CD4-positive, alpha-beta T cell (primary cell): Measurements from ENCODE around the gene DDX52. TPM values are rescaled to one million over a fixed set of nuclear protein-coding genes. Genes with fewer than 3 reads are reported as not detected.

Source experiments
- ATAC-seq: fragments of 200-7000 bp; cut with Tn5 transposase; one replicate; pipeline ENCODE4 v1.10.0; 2022; ENCODE audit warnings: mild to moderate bottlenecking; ENCODE audit not compliant: poor library complexity
- CTCF ChIA-PET: fragments of 350-600 bp; sonication (Branson Sonifier 250); formaldehyde crosslinking; loops from one replicate; lab custom pipeline; 2021; ENCODE audit warnings: antibody characterized with exemption, inconsistent platforms; lab: Charles Lee
- POLR2A ChIA-PET: fragments of 350-600 bp; sonication (Branson Sonifier 250); formaldehyde crosslinking; loops from one replicate; lab custom pipeline; 2021; ENCODE audit warnings: antibody characterized with exemption, inconsistent platforms; lab: Charles Lee
- DNase-seq, 14 experiments: peaks; one replicate each; pipeline ENCODE4 v3.0.0-alpha.2; 2013 to 2020; ENCODE audit warnings: mixed read lengths in 2 of 14
- H3K27ac ChIP-seq, 2 donors: one replicate each; pipeline versions ENCODE4 v1.5.1 to v1.7.0; 2013; ENCODE audit warnings: low read length in 2 of 2, low read depth in 1 of 2, mild to moderate bottlenecking in 1 of 2
- H3K27me3 ChIP-seq, 2 experiments: 1 replicate in 1 of 2; 2 replicates in 1 of 2; pipeline versions ENCODE4 v1.6.1 to v1.7.0; 2013; ENCODE audit warnings: low read length in 2 of 2, control low read depth in 1 of 2, mild to moderate bottlenecking in 1 of 2, moderate library complexity in 1 of 2; ENCODE audit not compliant: insufficient read depth in 2 of 2, control insufficient read depth in 1 of 2
- H3K36me3 ChIP-seq: one replicate; pipeline ENCODE4 v1.6.1; 2013; ENCODE audit warnings: low read length, control low read depth; ENCODE audit not compliant: insufficient read depth
- H3K4me1 ChIP-seq: one replicate; pipeline ENCODE4 v1.6.1; 2013; ENCODE audit warnings: low read length, control low read depth; ENCODE audit not compliant: insufficient read depth
- H3K4me3 ChIP-seq: one replicate; pipeline ENCODE4 v1.5.1; 2013; ENCODE audit warnings: mild to moderate bottlenecking, low read length, moderate library complexity
- H3K9me3 ChIP-seq, 2 experiments: 1 replicate in 1 of 2; 2 replicates in 1 of 2; pipeline versions ENCODE4 v1.6.1 to v1.7.0; 2013; ENCODE audit warnings: low read length in 2 of 2, mild to moderate bottlenecking in 2 of 2, control low read depth in 1 of 2, moderate library complexity in 1 of 2; ENCODE audit not compliant: control insufficient read depth in 1 of 2, insufficient read depth in 1 of 2
- H3K27ac Mint-ChIP-seq: one replicate; pipeline ENCODE4 v1.8.0; 2020; ENCODE audit warnings: mixed read lengths
- H3K27me3 Mint-ChIP-seq: one replicate; pipeline ENCODE4 v1.8.0; 2021; ENCODE audit warnings: mixed read lengths
- H3K36me3 Mint-ChIP-seq: one replicate; pipeline ENCODE4 v1.8.0; 2021; ENCODE audit warnings: low read depth, mixed read lengths
- H3K4me1 Mint-ChIP-seq: one replicate; pipeline ENCODE4 v1.8.0; 2021; ENCODE audit warnings: low read depth, mixed read lengths
- H3K4me3 Mint-ChIP-seq: one replicate; pipeline ENCODE4 v1.8.0; 2020; ENCODE audit warnings: mild to moderate bottlenecking, mixed read lengths
- H3K9me3 Mint-ChIP-seq: one replicate; pipeline ENCODE4 v1.8.0; 2020; ENCODE audit warnings: mixed read lengths
- CTCF ChIP-seq: fragments of 200-600 bp; IDR thresholded peaks from one replicate; pipeline ENCODE4 v1.8.0; 2022; ENCODE audit warnings: antibody characterized with exemption, mild to moderate bottlenecking
- intact Hi-C, 2 experiments: fragments of 100-400 bp; cut with DNase I in 1 of 2; cut with micrococcal nuclease in 1 of 2; formaldehyde crosslinking; loops; one replicate each; pipeline versions ENCODE4 v1.15.1 to v1.9.0; 2023 to 2025; cut with DNase I, micrococcal nuclease
- total RNA-seq, 174 experiments: library from RNA in 2 of 174; stranded (reverse) in 2 of 174; gene quantifications; one replicate each; pipeline ENCODE4 v1.2.3 and lab custom pipeline; 2021 to 2026

The DDX52 gene
- total RNA-seq, 2 experiments from 2014 or later = 27.4 to 30.1 TPM

GRCh38 chr17:37662353-37662752 is 19.1 kb upstream of the DDX52 start:
- Histone ChIP-seq H3K27ac (no peak overlapping the region), H3K9me3 (no peaks in the 10 kb centered on the region), H3K27me3 (no peaks in the 10 kb centered on the region), H3K36me3 (no peaks in the 10 kb centered on the region), H3K4me3 (no peak overlapping the region), H3K4me1 (no peaks in the 10 kb centered on the region)
- POLR2A ChIA-PET = no interaction called here
- no peak for TF ChIP-seq CTCF
- H3K9me3 Mint-ChIP-seq = no peaks in the 10 kb centered on the region
- CTCF ChIA-PET = no interaction called here
- peaks cover 3% of the 10 kb centered on the region for H3K27me3 Mint-ChIP-seq
- ATAC-seq (no peak), DNase-seq (no peak)
- no peak overlapping the region for H3K4me3 Mint-ChIP-seq
- no peak overlapping the region for H3K27ac Mint-ChIP-seq
- H3K4me1 Mint-ChIP-seq = no peaks in the 10 kb centered on the region
- H3K36me3 Mint-ChIP-seq = no peaks in the 10 kb centered on the region
- intact Hi-C loops = no loop called here

GRCh38 chr17:37661400-37662014 is 18.3 kb upstream of the DDX52 start:
- POLR2A ChIA-PET = no interaction called here

GRCh38 chr17:37659925-37660324 is 16.7 kb upstream of the DDX52 start:
- DNase-seq = no peak
- Mint-ChIP-seq H3K27ac (no peak overlapping the region), H3K4me3 (no peak overlapping the region), H3K36me3 (no peaks in the 10 kb centered on the region), H3K9me3 (no peaks in the 10 kb centered on the region), H3K4me1 (no peaks in the 10 kb centered on the region), H3K27me3 (no peaks in the 10 kb centered on the region)
- TF ChIP-seq CTCF = no peak
- Histone ChIP-seq H3K4me1 (no peaks in the 10 kb centered on the region), H3K27me3 (no peaks in the 10 kb centered on the region), H3K4me3 (no peak overlapping the region), H3K27ac (no peak overlapping the region), H3K36me3 (no peaks in the 10 kb centered on the region), H3K9me3 (no peaks in the 10 kb centered on the region)
- CTCF ChIA-PET = no interaction called here
- POLR2A ChIA-PET = no interaction called here
- intact Hi-C loops = no loop called here
- ATAC-seq = no peak

More at GRCh38 chr17:37661400-37662014, 18.3 kb upstream of the DDX52 start:
- no peaks in the 10 kb centered on the region for H3K36me3 ChIP-seq
- no peak overlapping the region for H3K4me3 ChIP-seq
- H3K27me3 ChIP-seq = no peaks in the 10 kb centered on the region
- no peaks in the 10 kb centered on the region for H3K4me1 Mint-ChIP-seq
- no peaks in the 10 kb centered on the region for H3K36me3 Mint-ChIP-seq
- ATAC-seq (no peak), DNase-seq (no peak)
- H3K4me1 ChIP-seq = no peaks in the 10 kb centered on the region
- intact Hi-C loops = no loop called here
- H3K27ac Mint-ChIP-seq = no peak overlapping the region
- TF ChIP-seq CTCF = no peak
- no peaks in the 10 kb centered on the region for H3K9me3 Mint-ChIP-seq
- H3K27ac ChIP-seq = no peak overlapping the region
- no peak overlapping the region for H3K4me3 Mint-ChIP-seq
- H3K9me3 ChIP-seq = no peaks in the 10 kb centered on the region
- CTCF ChIA-PET = no interaction called here
- H3K27me3 Mint-ChIP-seq = peaks cover 3% of the 10 kb centered on the region
